GM12874 (cell line): ENCODE results near the gene ARHGAP22.

Source experiments
- CTCF ChIP-seq: IDR thresholded peaks from 2 replicates; pipeline ENCODE4 v1.5.1; 2011; ENCODE audit warnings: low read depth, mild to moderate bottlenecking, control low read depth, low read length, moderate library complexity; ENCODE audit not compliant: insufficient read depth

The ARHGAP22 gene

DNA sequence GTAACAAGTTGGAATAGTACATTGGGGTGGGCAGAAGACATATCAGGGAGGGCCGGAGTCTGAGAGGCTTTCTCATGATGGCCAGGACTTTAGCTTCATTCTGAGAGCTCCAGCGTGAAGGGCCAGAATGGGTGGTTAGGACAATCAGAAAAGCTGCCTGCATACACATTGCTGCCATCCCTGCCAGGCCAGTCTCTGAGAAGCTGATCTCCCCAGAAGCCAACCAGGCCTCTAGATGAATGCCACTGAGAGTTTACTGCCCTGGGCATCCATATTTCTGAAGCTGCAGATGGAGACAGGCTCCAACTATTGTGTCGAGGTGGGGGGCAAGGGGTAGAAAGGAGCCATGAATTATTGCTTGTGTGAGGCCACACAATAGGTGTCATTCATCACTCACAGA lies 32.0 kb upstream of the ARHGAP22 start:
- TF ChIP-seq CTCF = no peak

DNA sequence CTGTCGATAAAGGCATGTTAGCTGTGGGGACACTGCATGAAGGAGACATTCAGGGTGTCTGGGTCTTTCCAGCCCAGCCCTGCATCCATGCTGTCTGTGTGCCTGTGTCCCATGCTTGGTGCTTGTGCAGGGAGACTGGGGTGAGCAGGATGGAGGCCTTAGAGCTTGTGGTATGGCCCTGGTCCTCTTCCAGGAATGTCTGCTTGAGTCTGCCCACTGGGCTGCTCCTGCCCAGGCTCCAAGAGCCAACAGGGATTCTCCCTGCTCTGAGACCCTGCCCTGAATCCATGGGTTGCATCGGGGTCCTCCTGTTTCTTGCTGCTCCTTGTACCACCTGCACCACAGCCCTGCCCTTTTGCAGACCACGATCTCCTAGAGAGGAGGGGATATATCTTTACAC lies 31.4 kb upstream of the ARHGAP22 start:
- no peak for TF ChIP-seq CTCF

DNA sequence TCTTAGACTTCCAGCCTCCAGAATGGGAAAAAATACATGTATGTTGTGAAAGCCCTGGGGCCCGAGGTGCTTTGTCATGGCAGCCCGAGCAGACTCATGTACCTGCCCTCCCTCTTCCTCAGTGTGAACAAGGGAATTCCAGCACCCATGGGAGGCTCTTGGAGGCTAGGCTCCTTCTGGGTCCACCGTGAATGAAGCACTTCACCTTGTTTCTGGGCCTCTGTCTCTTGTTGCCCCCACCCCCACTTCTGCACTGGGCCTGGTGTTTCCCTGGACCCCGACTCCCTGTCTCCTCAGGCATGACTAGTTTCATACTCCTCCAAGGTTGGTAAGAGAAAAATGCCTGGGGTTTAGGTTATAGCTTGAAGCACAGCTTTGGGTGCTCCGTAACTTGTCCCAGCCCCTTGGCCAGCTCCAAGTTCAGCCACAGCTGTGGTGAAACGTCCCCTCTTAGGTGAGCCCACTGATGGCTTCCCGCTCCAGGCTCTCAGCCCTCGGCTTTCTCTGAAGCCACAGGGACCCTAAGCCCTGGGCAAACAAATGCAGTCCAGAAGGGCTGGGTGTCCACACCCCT lies 30.2 kb upstream of the ARHGAP22 start:
- TF ChIP-seq CTCF = no peak

GRCh38 chr10:48634198-48634983 lies 29.5 kb upstream of the ARHGAP22 start:
- no peak for TF ChIP-seq CTCF

DNA sequence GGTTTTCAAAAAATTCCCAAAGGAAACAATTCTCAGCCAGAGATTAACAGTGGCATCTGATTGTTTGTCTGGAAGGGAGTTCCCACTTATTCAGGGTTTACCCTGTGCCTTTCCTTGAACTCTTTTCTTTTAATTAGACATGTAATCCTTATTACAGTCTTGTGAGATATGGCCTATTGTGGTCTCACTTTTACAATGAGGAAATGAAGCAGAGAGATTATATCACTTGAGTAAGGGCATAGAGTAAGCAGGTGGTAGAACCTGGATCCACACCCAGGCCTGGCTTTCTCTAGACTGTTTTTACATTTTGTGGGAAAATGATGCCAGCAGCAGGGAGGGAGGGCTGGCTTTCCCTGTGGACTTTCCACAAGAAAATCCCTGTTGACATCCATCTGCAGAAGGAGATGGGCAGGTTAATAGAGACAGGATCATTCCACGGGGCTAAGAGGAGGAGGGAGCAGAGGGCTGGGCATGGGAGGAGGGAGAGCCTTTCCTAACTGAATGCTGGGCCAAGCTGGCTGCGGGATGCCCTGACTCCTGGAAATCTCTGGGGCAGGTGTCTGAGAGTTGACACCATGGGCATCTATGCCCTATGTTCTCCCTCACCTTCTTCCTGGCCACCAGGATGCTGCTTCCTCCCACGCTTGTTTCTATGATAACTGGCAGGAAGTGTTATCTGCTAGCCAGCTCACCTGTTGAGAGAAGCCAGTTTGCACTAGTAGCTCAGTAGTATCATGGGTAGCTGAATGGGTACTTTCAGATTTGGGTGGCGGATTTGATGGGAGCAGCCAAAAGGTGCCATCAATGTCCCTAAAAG lies 28.7 kb upstream of the ARHGAP22 start:
- TF ChIP-seq CTCF = no peak

DNA sequence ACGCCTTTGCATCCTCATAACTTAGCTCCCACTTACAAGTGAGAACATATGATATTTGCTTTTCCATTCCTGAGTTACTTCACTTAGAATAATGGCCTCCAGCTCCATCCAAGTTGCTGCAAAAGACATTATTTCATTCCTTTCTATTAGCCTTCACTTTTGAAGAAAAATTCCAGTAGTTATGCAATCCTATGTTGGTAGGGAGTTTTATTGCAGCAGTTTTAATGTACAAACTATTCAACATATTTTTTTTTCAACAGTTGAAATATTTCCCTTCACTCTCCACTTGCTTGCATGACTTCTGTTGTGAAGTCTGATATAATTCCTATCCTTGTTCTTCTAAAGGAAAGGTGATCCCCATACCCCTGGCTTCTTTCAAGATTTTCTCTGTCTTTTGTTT lies 27.3 kb upstream of the ARHGAP22 start:
- no peak for TF ChIP-seq CTCF

- no peak for TF ChIP-seq CTCF
Observed at GRCh38 chr10:48627984-48628609, 23.2 kb upstream of the ARHGAP22 start.
